Neural cell (in vitro differentiated cells): ENCODE results near the gene INTS7.

Experiments
- CTCF ChIP-seq: fragments of 450-650 bp; IDR thresholded peaks from 2 replicates; pipeline ENCODE4 v1.5.1; 2014; ENCODE audit warnings: antibody characterized with exemption, mild to moderate bottlenecking, moderate library complexity; ENCODE audit not compliant: poor library complexity, severe bottlenecking
- EP300 ChIP-seq: fragments of 450-650 bp; conservative IDR thresholded peaks from 2 replicates; pipeline ENCODE4 v1.6.1; 2014; ENCODE audit warnings: antibody characterized with exemption, mild to moderate bottlenecking, moderate library complexity; ENCODE audit not compliant: poor library complexity, severe bottlenecking
- MXI1 ChIP-seq: fragments of 450-650 bp; conservative IDR thresholded peaks from 2 replicates; pipeline ENCODE4 v1.6.1; 2014; ENCODE audit warnings: antibody characterized with exemption, mild to moderate bottlenecking; ENCODE audit not compliant: poor library complexity, severe bottlenecking
- RAD21 ChIP-seq: fragments of 450-650 bp; conservative IDR thresholded peaks from 2 replicates; pipeline ENCODE4 v1.6.1; 2014; ENCODE audit warnings: antibody characterized with exemption, mild to moderate bottlenecking, moderate library complexity
- REST ChIP-seq: IDR thresholded peaks from 2 replicates; pipeline ENCODE4 v1.6.1; 2012; ENCODE audit warnings: borderline replicate concordance
- SMC3 ChIP-seq: fragments of 450-650 bp; conservative IDR thresholded peaks from 2 replicates; pipeline ENCODE4 v1.6.1; 2014; ENCODE audit warnings: antibody characterized with exemption, mild to moderate bottlenecking, moderate library complexity; ENCODE audit not compliant: poor library complexity

GRCh38 chr1:211939876-211940468 is 95.4 kb downstream of the INTS7 start:
- TF ChIP-seq RAD21, result no peak
- TF ChIP-seq CTCF, result no peak
- TF ChIP-seq EP300, result no peak
- TF ChIP-seq SMC3, result no peak
- no peak for TF ChIP-seq MXI1
- no peak for TF ChIP-seq REST
